SW480 (cell line): ENCODE data around the gene AFM.
"Not testable (repeated sequence)": the region's sequence is repeated elsewhere in the genome, so short reads cannot be mapped to it uniquely, and the experiment has no call there.

Source experiments
- DNase-seq: peaks from one replicate; pipeline ENCODE4 v3.0.0-alpha.2; 2016; ENCODE audit warnings: low spot score

AFM gene

DNA sequence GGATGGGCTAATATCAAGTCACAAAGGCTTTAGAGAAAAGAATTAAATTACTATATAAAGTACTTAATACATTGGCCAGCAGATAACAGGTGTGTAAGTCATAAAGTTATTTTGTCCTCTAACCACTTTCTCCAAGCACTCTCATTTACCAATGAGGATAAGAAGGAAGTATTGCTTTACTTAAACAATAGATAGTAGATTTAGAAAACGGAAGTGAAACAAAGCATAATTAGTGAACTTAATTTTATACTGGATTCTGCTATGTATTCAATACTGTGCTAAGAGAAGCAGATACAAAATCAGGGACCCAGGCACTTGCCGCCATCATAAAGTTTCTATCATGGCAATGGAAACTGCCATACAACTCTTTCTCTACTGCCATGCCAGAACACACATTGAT lies 24.0 kb downstream of the AFM start:
- no peak for DNase-seq

DNA sequence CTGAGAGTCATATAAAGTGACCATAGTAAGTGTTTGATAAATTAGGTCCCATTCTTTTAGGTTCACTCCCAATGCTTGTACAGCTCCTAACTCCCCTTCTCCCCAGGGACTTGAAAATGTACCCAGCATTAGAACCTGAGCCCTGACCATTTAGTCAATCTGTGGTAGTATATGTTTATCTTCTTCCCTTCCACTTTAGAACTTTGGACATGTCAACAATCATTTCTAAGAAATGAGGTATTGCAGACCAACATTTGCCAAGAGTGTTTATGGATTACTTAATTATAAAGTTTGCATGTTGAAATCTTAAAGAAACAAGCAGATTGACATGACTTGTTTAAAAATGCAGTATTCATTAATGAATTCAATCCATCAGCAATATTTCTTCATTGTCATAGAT lies 26.0 kb downstream of the AFM start:
- DNase-seq = no peak

DNA sequence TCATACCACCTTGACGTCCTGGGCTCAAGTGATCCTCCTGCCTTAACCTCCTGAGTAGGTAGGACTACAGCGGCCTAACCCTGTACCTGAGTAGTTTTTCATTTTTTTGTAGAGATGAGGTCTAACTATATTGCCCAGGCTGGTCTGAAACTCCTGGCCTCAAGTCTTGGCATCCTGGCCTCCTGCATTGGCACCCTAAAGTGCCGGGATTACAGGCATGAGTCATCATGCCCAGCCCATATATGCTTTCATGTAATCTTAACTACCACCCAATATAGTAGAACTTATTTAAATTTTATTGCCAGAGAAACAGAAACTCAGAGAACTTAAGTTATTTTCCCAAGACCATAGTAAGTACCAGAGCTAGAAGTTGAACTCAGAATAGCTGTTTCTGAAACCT lies 27.1 kb downstream of the AFM start:
- no peak for DNase-seq

DNA sequence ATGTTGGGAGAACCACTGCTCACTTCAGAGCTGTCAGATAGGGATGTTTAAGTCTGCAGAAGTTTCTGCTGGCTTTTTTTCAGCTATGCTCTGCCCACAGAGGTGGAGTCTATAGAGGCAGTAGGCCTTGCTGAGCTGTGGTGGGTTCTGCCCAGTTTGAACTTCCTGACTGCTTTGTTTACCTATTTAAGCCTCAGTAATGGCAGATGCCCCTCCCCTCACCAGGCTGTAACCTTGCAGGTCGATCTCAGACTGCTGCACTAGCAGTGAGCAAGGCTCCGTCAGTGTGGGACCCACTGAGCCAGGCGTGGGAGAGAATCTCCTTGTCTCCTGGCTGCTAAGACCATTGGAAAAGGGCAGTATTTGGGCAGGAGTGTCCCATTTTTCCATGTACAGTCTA lies 36.8 kb downstream of the AFM start:
- DNase-seq = no peak

DNA sequence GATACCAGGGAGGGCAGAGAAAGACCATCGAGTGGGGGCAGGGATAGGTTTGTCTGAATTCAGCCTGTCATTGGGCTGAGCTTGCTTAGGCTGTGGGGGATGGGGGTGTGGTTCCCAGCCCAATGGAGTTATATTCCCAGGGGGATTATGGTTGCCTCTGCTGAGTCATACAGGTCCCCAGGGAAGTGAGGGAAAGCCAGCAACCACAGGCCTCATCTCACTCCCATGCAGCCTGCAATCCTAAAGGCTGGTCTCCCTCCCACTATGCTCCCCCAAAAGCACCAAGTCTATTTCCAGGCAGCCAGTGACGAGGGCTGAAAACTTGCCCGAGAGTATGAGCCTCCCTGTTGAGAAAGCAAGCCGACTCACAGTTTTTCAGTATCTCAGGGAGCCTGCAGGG lies 39.3 kb downstream of the AFM start:
- DNase-seq = peak; percentile 26

DNA sequence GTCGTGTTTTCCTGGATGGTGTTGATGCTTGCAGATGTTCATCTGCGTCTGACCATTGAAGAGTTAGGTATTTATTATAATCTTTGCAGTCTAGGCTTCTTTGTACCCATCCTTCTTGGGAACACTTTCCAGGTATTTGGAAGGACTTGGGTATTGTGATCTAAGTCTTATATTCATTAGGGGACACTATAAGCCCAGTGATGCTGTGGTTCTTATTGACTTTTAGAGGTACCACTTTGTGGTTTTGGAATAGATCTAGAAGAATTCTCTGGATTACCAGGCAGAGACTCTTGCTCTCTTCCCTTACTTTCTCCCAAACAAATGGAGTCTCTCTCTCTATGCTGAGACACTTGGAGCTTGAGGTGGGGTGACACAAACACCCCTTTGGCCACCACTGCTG lies 41.6 kb downstream of the AFM start:
- DNase-seq = no peak

DNA sequence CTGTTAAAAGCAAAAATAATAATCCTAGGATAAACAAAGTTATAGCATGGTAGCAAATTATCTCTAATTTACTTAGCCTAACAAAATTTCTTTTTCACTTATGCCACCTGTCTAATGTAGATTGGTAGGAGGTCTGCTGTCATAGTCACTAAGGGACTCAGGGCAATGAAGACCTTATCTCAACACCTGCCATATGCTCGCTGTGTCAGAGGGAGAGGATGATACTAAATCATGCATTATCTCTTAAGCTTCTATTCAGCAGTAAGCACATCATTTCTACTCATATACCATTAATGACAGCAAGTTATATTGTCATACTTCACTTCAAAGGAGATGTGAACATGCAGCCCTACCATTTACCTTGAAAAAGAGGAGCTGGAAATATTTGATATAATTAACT lies 44.1 kb downstream of the AFM start:
- no peak for DNase-seq

DNA sequence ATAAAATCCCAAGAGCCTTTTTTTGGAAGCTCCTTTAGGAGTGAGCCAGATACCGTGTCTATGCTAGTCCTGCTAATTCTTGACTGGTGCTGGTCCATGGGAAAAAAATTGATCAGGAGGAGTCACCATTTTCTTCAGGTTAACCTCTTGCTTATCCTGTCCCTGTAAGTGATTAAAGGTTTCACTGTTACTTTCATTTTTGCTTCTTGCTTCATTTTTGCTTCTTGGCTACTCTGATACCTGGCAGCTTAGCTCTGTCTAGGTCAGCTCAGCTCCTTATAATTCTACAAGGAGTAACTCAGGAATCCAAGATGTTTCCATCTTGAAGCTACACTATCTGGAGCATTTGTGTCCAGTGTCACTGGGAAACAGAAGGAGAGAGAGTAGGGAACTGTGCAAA lies 45.7 kb downstream of the AFM start:
- no peak for DNase-seq

DNA sequence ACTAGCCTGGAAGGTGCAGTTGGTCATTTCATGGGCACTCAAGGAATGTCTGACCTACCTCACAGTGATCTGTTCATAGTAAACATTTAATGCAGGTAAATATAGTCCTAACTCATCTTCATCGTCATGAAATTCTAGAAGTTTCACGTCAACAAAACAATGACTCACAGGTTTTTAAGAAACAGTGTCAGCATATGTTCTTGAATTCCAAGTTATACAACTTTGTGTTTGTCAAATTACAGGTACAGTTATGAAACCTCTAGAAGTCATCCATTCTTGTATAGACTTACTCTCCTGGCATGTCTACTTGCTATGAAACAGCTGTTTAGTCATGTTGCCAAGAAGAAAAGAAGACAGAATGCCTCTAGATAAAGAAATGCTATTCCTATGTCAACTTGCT lies 46.6 kb downstream of the AFM start:
- DNase-seq = no peak

DNA sequence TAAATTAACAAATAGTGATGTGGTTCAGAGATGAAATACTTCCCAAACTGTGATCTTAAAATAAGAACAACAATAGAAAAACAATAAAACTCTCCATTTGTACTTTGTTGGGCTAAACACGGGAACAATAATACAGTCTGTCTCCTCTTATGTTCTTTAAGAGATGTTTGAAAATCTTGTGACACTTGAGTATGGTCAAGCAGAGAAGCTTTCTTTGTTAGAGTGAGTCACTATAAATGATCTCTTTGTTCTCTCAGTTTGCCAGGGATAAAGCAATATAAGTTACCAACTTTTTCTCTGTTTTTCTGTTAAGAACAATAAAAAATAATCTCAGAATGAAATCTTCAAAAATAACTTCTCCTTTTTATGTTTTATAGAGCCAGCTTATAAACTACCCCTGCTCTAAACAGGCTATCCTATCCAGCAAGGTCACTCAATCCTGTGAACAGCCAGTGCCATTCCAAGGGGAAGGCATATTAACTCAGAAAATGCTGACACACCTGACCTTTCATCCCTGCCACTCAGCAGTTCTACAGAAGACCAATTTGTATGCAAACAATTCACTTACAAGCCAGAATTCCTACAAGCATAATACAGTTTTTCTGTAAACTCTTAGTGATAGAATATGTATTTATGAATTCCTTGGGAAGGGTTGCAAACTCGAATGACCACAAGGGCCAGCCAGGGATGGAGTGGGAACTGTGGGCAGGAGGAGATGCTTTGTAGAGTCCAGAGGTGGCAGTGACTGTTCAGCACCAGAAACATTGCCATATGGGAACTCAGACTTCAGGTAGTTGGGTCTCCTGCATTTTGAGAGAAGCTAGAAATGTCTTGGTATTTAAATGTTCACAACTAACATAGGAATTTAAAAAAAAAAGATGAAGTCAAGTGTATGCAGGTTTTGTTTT lies 52.2 kb downstream of the AFM start:
- DNase-seq = no peak

DNA sequence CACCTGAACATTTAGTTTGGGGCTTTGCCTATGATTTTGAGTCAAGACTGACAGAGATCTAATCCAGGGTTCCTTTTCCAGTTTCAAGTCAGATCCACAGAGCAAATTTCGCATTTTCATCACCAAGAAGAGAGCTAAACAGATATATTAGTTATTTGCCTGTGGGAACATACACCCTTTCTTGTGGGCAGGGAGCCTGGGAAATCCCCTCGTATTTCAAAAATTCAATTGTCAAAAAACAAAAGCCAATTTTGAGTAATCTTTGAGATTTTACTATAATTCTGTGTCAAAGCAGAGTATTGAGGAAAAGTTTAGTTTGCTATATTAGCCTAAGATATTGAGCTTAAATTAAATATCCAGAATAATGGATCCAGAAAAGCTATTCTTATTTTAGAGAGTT lies 56.6 kb downstream of the AFM start:
- DNase-seq = no peak

DNA sequence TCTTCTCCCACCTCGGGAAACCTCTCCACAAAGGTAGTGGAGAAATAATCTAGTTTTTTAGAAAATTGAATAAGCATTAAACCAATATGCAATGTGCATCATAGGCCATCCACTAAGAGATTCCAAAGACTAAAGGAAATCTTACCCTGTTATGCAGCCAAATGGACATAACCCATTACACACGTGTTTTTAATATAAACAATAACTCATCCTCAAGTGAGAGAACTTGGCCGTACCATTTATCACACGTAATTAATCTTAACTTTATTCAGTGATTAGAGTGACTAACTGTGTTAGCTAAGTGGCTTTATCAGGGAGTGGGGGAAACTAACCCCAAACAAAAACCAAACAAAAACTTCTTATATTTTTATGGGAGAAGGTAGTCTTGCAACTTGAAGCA lies 57.8 kb downstream of the AFM start:
- DNase-seq = no peak

DNA sequence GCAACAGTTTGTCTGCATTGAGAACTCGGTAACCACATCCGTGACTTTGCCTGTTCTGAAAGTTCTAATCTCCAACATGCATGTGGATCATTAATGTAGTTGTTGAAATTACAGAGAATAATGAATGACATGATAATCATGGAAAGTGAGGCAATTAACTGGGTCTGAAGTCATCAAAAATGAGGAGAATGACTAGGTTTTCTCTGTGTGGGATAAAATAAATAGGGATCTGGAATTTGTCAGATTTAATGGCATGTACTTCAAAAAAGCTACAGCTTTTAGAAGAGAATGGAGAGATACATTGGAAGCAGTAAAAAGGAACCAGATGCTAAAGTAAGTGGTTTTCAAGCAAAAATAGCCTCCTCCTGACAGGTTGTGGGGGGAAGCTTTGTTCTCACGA lies 59.3 kb downstream of the AFM start:
- DNase-seq = no peak

DNA sequence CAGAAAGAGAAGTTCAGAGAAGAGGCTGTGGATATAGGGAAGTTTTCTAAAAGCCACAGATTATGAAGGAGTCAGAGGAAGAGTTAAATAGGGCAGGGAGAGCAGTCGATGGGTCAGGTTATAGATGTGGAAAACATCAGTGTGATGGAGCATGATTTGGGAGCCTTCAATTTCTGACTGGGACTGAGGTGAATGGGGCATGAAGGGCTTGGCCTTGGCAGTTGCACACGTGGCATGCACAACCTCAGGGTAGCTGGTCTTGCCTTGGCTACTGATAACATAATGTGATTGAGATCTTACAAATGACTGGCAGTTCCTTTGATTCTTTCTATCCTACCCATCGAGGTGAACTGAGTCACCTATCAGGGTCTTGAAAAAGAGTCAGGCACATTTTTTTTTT lies 59.7 kb downstream of the AFM start:
- no peak for DNase-seq

DNA sequence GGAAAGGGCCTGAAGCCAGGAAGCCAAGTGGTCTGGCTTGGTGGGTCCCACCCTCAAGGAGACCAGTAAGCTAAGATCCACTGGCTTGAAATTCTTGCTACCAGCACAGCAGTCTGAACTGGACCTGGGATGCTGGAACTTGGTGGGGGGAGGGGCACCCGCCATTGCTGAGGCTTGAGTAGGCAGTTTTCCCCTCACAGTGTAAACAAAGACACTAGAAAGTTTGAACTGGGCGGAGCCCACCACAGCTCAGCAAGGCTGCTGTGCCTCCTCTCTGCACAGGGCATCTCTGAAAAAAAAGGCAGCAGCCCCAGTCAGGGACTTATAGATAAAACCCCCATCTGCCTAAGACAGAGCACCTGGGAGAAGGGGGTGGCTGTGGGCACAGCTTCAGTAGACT lies 63.1 kb downstream of the AFM start:
- DNase-seq = no peak

DNA sequence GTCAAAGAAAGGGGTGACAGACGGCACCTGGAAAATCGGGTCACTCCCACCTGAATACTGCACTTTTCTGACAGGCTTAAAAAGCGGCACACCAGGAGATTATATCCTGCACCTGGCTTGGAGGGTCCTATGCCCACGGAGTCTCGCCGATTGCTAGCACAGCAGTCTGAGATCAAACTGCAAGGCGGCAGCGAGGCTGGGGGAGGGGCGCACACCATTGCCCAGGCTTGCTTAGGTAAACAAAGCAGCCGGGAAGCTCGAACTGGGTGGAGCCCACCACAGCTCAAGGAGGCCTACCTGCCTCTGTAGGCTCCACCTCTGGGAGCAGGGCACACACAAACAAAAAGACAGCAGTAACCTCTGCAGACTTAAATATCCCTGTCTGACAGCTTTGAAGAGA lies 69.3 kb downstream of the AFM start:
- DNase-seq = not testable (repeated sequence)
